Measurements from ENCODE around the gene TEX44. TPM values are rescaled to one million over a fixed set of nuclear protein-coding genes. Genes with fewer than 3 reads are reported as not detected.
A peak's percentile ranks its signal among the peaks of the same experiment; 100 is the strongest.

Gene TEX44
- total and polyA plus RNA-seq, 2 donors (not counting 1 experiment from before 2014, with no cell fraction given): not detected

DNA sequence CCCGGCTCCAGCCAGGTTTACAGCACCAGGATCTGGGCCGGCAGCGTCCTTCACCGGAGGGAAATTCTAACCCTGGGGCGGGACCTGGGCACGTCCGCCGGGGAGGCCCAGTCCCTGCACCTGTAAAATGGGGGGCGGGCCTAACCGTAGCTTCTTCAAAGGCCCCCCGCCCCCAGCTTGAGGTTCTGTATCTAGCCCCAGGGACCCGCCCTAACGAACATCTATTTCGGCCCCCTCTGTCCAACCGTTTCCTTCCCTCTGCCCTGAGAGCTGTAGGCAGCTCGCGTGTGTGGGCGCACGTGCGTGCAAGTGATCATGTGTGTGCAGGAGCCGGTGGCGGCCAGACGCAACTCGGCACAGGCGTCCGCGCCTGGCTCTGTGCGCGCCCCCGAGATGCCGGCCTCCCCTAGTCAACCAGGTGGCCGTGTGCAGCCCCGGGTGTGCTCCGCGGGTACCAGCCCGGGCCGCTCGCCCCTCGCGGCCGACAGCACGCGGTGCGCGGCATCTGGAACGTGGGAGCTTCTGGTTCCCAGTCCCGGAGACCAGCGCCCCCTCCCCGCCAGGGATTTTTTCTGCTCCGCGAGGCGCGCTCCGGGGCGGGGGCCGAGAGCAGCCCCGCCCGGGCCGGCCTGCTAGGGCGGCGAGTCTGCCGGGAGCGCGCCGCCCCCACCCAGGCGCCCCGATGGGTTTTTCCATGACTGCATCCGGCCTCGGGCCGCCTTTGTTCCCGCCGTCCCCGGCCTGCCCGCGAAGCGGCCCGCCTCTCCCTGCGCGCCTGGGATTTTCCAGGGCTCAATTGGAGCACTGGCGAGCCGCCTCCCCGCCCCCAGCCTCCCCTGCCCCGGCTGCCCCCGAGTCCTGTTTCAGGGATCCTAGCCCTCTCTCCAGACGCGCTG is 21.2 kb downstream of the TEX44 start:
- H3K9ac ChIP-seq (ENCODE audit: low read length): peak overlapping the region; percentile 75
- CTCF ChIA-PET: interaction anchor here (0.7 to 15.6 kb wide), 19 partner anchors 9 to 778 kb away, joined by 3 to 561 read pairs (median 5); partner anchors contain the start of genes COPS7B, PDE6D and PTMA
- ATAC-seq (ENCODE audit: low read depth): peak; percentile 76

More for the DNA sequence above, 21.2 kb downstream of the TEX44 start:
- Histone ChIP-seq H4K20me1 (ENCODE audit: control insufficient read depth, insufficient read depth, low read length, poor library complexity, severe bottlenecking) (no peaks in the 10 kb centered on the region), H3K4me1 (ENCODE audit: control insufficient read depth in 2 of 2, insufficient read depth in 2 of 2, low read length in 2 of 2) (peaks cover 21 to 34% of the 10 kb centered on the region in 2 donors), H3K27ac (ENCODE audit: low read length in 2 of 2) (peak overlapping the region; percentile 90 to 96), H2AFZ (ENCODE audit: insufficient read depth, low read depth, low read length, poor library complexity, severe bottlenecking) (peak overlapping the region; percentile 84), H3K36me3 (replicated peaks in 1 of 2; ENCODE audit: control extremely low read depth in 1 of 2, control insufficient read depth in 1 of 2, extremely low read depth in 1 of 2, insufficient read depth in 2 of 2, low read length in 1 of 2) (no peaks in the 10 kb centered on the region), H3K9me3 (ENCODE audit: control extremely low read depth in 1 of 3, control insufficient read depth in 2 of 3, insufficient read depth in 1 of 3, low read length in 2 of 3) (no peaks in the 10 kb centered on the region), H3K4me2 (replicated peaks; ENCODE audit: low read depth, low read length, poor library complexity, severe bottlenecking) (peak overlapping the region; percentile 98), H3K27me3 (replicated peaks in 1 of 4; ENCODE audit: control extremely low read depth in 1 of 4, control insufficient read depth in 3 of 4, insufficient read depth in 4 of 4, low read length in 3 of 4) (no peaks in the 10 kb centered on the region), H3K79me2 (ENCODE audit: control insufficient read depth, insufficient read depth, low read length) (no peaks in the 10 kb centered on the region), H3K4me3 (ENCODE audit: control extremely low read depth in 1 of 5, extremely low read depth in 1 of 5, insufficient read depth in 1 of 5, low read depth in 2 of 5, low read length in 4 of 5) (peak overlapping the region in 4 of 5 experiments; percentile 50 to 68 (median 58))
- under 1% methylated on average over 82 of the region's 86 CpGs for WGBS (ENCODE audit: insufficient coverage)
- H3K9me3 Mint-ChIP-seq (ENCODE audit: insufficient read depth): no peaks in the 10 kb centered on the region
- POLR2A ChIA-PET: interaction anchor here (0.6 to 8.3 kb wide), 23 partner anchors 9 to 187 kb away, joined by 3 to 422 read pairs (median 6); partner anchors contain the start of genes COPS7B, NCL, PDE6D and PTMA
- intact Hi-C loops (cut with micrococcal nuclease): loop anchor here (1.0 to 5.0 kb wide), 7 partner anchors 35 to 1392 kb away; partner anchors contain the start of genes COPS7B and PDE6D
- no peaks in the 10 kb centered on the region for H3K27me3 Mint-ChIP-seq
- H3K4me1 Mint-ChIP-seq: peaks cover 42% of the 10 kb centered on the region
- peak; percentile 96 for DNase-seq
- H3K4me3 Mint-ChIP-seq: peak overlapping the region; percentile 93
- H3K27ac Mint-ChIP-seq: peak overlapping the region; percentile 96
- TF ChIP-seq, protein P1, sequence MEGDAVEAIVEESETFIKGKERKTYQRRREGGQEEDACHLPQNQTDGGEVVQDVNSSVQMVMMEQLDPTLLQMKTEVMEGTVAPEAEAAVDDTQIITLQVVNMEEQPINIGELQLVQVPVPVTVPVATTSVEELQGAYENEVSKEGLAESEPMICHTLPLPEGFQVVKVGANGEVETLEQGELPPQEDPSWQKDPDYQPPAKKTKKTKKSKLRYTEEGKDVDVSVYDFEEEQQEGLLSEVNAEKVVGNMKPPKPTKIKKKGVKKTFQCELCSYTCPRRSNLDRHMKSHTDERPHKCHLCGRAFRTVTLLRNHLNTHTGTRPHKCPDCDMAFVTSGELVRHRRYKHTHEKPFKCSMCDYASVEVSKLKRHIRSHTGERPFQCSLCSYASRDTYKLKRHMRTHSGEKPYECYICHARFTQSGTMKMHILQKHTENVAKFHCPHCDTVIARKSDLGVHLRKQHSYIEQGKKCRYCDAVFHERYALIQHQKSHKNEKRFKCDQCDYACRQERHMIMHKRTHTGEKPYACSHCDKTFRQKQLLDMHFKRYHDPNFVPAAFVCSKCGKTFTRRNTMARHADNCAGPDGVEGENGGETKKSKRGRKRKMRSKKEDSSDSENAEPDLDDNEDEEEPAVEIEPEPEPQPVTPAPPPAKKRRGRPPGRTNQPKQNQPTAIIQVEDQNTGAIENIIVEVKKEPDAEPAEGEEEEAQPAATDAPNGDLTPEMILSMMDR (IDR thresholded peaks at IDR 0.05): peak; percentile 38
- no peak for TF ChIP-seq EZH2 (IDR thresholded peaks at IDR 0.05; ENCODE audit: borderline replicate concordance, insufficient read depth, low read depth, low read length, poor library complexity, severe bottlenecking)
